Panc1 (cell line): ENCODE data around the gene VAC14. TPM values are rescaled to one million over a fixed set of nuclear protein-coding genes. Genes with fewer than 3 reads are reported as not detected.

Source experiments
- ATAC-seq: fragments of 200-7000 bp; cut with Tn5 transposase; 2 replicates; pipeline ENCODE4 v1.9.1; 2020; ENCODE audit warnings: mild to moderate bottlenecking, moderate library complexity
- BruUV-seq: library from RNA; stranded (reverse); fragments of 400-500 nt; replicated peaks from 2 replicates; lab custom pipeline; 2021; lab: Mats Ljungman, UMichigan
- CTCF ChIA-PET: fragments of 300-600 bp; sonication (Branson Sonifier 250); formaldehyde crosslinking; loops from one replicate; lab custom pipeline; 2022; ENCODE audit warnings: antibody characterized with exemption; lab: Charles Lee
- POLR2A ChIA-PET: fragments of 300-600 bp; sonication (Branson Sonifier 250); formaldehyde crosslinking; loops from one replicate; lab custom pipeline; 2022; ENCODE audit warnings: antibody characterized with exemption; lab: Charles Lee
- DNase-seq: peaks from one replicate; pipeline ENCODE4 v3.0.0-alpha.2; 2010; ENCODE audit warnings: low read depth, low spot score
- H3K27ac ChIP-seq: 2 replicates; pipeline ENCODE4 v1.5.1; 2011; ENCODE audit warnings: mild to moderate bottlenecking, low read length, inconsistent platforms
- H3K27me3 ChIP-seq: fragments of 200-500 bp; sonication (Bioruptor generic); 2 replicates; pipeline ENCODE4 v1.6.0; 2014; ENCODE audit warnings: low read length, inconsistent platforms; ENCODE audit not compliant: control insufficient read depth, insufficient read depth
- H3K36me3 ChIP-seq: fragments of 200-500 bp; sonication (Bioruptor generic); 2 replicates; pipeline ENCODE4 v1.5.1; 2014; ENCODE audit warnings: inconsistent platforms, mild to moderate bottlenecking, low read length, moderate library complexity; ENCODE audit not compliant: control insufficient read depth, insufficient read depth
- H3K4me1 ChIP-seq: 2 replicates; pipeline ENCODE4 v1.5.1; 2011; ENCODE audit warnings: inconsistent platforms, mild to moderate bottlenecking, low read length, moderate library complexity; ENCODE audit not compliant: control insufficient read depth, insufficient read depth
- H3K4me3 ChIP-seq, 2 experiments: 2 replicates each; pipeline ENCODE4 v1.5.1; 2011 to 2012; ENCODE audit warnings: low read depth in 2 of 2, low read length in 2 of 2, mild to moderate bottlenecking in 2 of 2, inconsistent platforms in 1 of 2, moderate library complexity in 1 of 2
- H3K9me3 ChIP-seq: fragments of 200-500 bp; sonication (Bioruptor generic); 2 replicates; pipeline ENCODE4 v1.5.1; 2014; ENCODE audit warnings: low read depth, mild to moderate bottlenecking, inconsistent platforms, low read length, moderate library complexity; ENCODE audit not compliant: control insufficient read depth, insufficient read depth
- POLR2AphosphoS5 ChIP-seq: IDR thresholded peaks from 2 replicates; pipeline ENCODE4 v1.6.1; 2012; ENCODE audit warnings: mild to moderate bottlenecking, low read depth, low read length, moderate library complexity
- SIN3A ChIP-seq: IDR thresholded peaks from 2 replicates; pipeline ENCODE4 v1.6.1; 2012; ENCODE audit warnings: low read depth, mild to moderate bottlenecking, low read length, moderate library complexity, borderline replicate concordance; ENCODE audit not compliant: insufficient read depth
- TCF7L2 ChIP-seq: IDR thresholded peaks from 2 replicates; pipeline ENCODE4 v1.6.1; 2011; ENCODE audit warnings: mild to moderate bottlenecking, low read depth, low read length, inconsistent platforms
- in situ Hi-C: cut with HindIII; loops from 2 replicates; pipeline ENCODE4 v1.10.0; 2016; ENCODE audit warnings: low sequenced_read_pairs, low pct_unique_long_range_greater_than_20kb
- intact Hi-C: fragments of 100-400 bp; cut with micrococcal nuclease; formaldehyde crosslinking; loops from one replicate; pipeline ENCODE4 v1.10.0; 2022; ENCODE audit not compliant: unreplicated experiment
- total RNA-seq: library from RNA; stranded (reverse); gene quantifications from one replicate; pipeline ENCODE4 v1.2.1, GENCODE V29; 2021; ENCODE audit not compliant: unreplicated experiment
- TF ChIP-seq, protein P1 (sequence below), 2 experiments: IDR thresholded peaks; 2 replicates each; pipeline ENCODE4 v1.6.1; 2011 to 2012; ENCODE audit warnings: low read depth in 2 of 2, control low read depth in 1 of 2, low read length in 1 of 2, mild to moderate bottlenecking in 1 of 2, moderate library complexity in 1 of 2; ENCODE audit not compliant: insufficient read depth in 1 of 2
- TF ChIP-seq, protein P2 (sequence below): fragments of 450-650 bp; IDR thresholded peaks from 2 replicates; pipeline ENCODE4 v1.5.1; 2017; ENCODE audit warnings: mild to moderate bottlenecking

The VAC14 gene
- total RNA-seq, 1 experiment from 2014 or later = 37.9 TPM

GRCh38 chr16:70751593-70751992 is 49.4 kb downstream of the VAC14 start:
- ChIA-PET CTCF (no interaction called here), POLR2A (no interaction called here)
- BruUV-seq = no TSS peak
- Histone ChIP-seq H3K27ac (no peak overlapping the region), H3K36me3 (no peaks in the 10 kb centered on the region), H3K4me1 (peaks cover 22% of the 10 kb centered on the region), H3K27me3 (no peaks in the 10 kb centered on the region), H3K9me3 (no peaks in the 10 kb centered on the region), H3K4me3 (no peak overlapping the region)
- in situ Hi-C loops = no loop called here
- DNase-seq (no peak), ATAC-seq (no peak)
- intact Hi-C loops = loop anchor here (5.0 kb wide), 1 partner anchor 54 kb away; no protein-coding TSS in a partner anchor
- TF ChIP-seq POLR2AphosphoS5 (no peak), TCF7L2 (no peak), SIN3A (no peak)

GRCh38 chr16:70750893-70751467 is 50.0 kb downstream of the VAC14 start:
- BruUV-seq = no TSS peak
- TF ChIP-seq SIN3A (no peak), TCF7L2 (no peak), POLR2AphosphoS5 (no peak)
- TF ChIP-seq, protein P1, sequence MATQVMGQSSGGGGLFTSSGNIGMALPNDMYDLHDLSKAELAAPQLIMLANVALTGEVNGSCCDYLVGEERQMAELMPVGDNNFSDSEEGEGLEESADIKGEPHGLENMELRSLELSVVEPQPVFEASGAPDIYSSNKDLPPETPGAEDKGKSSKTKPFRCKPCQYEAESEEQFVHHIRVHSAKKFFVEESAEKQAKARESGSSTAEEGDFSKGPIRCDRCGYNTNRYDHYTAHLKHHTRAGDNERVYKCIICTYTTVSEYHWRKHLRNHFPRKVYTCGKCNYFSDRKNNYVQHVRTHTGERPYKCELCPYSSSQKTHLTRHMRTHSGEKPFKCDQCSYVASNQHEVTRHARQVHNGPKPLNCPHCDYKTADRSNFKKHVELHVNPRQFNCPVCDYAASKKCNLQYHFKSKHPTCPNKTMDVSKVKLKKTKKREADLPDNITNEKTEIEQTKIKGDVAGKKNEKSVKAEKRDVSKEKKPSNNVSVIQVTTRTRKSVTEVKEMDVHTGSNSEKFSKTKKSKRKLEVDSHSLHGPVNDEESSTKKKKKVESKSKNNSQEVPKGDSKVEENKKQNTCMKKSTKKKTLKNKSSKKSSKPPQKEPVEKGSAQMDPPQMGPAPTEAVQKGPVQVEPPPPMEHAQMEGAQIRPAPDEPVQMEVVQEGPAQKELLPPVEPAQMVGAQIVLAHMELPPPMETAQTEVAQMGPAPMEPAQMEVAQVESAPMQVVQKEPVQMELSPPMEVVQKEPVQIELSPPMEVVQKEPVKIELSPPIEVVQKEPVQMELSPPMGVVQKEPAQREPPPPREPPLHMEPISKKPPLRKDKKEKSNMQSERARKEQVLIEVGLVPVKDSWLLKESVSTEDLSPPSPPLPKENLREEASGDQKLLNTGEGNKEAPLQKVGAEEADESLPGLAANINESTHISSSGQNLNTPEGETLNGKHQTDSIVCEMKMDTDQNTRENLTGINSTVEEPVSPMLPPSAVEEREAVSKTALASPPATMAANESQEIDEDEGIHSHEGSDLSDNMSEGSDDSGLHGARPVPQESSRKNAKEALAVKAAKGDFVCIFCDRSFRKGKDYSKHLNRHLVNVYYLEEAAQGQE (IDR thresholded peaks at IDR 0.05; ENCODE audit: insufficient read depth in 1 of 2, low read depth in 2 of 2, low read length in 1 of 2) = no peak
- TF ChIP-seq, protein P2, sequence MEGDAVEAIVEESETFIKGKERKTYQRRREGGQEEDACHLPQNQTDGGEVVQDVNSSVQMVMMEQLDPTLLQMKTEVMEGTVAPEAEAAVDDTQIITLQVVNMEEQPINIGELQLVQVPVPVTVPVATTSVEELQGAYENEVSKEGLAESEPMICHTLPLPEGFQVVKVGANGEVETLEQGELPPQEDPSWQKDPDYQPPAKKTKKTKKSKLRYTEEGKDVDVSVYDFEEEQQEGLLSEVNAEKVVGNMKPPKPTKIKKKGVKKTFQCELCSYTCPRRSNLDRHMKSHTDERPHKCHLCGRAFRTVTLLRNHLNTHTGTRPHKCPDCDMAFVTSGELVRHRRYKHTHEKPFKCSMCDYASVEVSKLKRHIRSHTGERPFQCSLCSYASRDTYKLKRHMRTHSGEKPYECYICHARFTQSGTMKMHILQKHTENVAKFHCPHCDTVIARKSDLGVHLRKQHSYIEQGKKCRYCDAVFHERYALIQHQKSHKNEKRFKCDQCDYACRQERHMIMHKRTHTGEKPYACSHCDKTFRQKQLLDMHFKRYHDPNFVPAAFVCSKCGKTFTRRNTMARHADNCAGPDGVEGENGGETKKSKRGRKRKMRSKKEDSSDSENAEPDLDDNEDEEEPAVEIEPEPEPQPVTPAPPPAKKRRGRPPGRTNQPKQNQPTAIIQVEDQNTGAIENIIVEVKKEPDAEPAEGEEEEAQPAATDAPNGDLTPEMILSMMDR = no peak
- in situ Hi-C loops (no loop called here), intact Hi-C loops (loop anchor here (5.0 kb wide), 1 partner anchor 54 kb away; no protein-coding TSS in a partner anchor)
- no peaks in the 10 kb centered on the region for H3K9me3 ChIP-seq
- ATAC-seq = no peak
- POLR2A ChIA-PET = no interaction called here
- H3K27me3 ChIP-seq = no peaks in the 10 kb centered on the region
- no peak overlapping the region for H3K4me3 ChIP-seq
- CTCF ChIA-PET = no interaction called here
- H3K36me3 ChIP-seq = no peaks in the 10 kb centered on the region
- DNase-seq = no peak
- H3K27ac ChIP-seq = 0 out of 2 replicates have a peak overlapping the region, but pooled peaks have one; percentile 17
- H3K4me1 ChIP-seq = peaks cover 29% of the 10 kb centered on the region
